ENCODE measurements around the gene HES5. TPM values are rescaled to one million over a fixed set of nuclear protein-coding genes. Genes with fewer than 3 reads are reported as not detected.

HES5 gene
- polyA plus RNA-seq, 12 donors: 0.11 to 1.0 (median 0.48) TPM; not detected in 3

DNA sequence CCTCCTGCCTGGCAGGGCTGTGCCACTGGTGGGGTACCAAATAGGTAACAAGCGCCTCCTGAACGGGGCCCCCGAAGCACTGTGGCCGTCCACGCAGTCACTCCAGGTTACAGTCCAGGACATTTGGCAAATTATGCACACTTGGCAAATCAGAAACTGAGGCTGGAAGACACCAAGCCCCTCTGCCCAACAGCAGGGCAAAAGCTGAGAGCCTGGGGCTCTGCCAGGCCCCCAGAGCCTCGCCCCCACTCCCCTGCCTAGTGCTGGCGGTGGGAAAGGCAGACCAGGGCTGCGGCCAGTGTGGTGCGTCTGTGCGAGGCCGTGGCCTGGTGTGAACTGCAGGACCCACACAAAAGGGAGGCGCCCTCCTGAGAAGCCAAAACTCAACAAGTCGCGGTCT lies 13.1 kb downstream of the HES5 start:
- DNase-seq: no peak

DNA sequence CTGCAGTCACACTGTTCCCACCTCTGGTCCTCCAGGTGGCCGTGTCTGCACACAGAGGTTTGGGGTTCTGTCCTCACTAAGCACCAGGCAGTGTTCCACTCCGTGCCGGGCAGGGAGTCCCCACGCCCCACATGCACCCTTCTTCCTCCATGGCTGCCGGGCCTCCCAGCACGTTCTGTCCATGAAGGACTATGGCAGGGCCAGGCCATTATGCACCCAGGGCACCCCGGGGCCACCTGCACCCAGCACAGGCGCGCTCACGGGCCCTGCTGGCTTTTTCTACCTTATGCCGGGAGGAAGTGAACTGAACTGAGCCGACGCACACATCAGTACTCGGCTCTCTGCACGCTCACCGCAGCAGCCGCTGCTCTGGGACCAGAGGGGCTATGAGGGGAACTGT lies 13.9 kb downstream of the HES5 start:
- no peak for DNase-seq

DNA sequence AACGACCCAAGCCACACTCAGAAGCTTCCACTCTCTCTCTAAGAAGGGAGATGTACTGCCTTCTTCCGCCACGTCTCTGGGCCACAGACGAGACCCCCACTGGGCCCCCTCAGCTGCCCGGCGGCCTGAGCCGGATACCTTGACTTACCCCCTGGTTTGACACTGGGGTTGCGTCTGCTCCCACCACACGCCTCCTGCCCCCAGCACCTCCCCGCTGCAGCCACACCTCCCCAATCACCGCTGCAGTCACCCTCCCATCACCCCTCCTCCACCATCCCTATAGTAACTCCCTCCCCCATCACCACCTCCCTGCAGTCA lies 14.3 kb downstream of the HES5 start:
- no peak for DNase-seq

DNA sequence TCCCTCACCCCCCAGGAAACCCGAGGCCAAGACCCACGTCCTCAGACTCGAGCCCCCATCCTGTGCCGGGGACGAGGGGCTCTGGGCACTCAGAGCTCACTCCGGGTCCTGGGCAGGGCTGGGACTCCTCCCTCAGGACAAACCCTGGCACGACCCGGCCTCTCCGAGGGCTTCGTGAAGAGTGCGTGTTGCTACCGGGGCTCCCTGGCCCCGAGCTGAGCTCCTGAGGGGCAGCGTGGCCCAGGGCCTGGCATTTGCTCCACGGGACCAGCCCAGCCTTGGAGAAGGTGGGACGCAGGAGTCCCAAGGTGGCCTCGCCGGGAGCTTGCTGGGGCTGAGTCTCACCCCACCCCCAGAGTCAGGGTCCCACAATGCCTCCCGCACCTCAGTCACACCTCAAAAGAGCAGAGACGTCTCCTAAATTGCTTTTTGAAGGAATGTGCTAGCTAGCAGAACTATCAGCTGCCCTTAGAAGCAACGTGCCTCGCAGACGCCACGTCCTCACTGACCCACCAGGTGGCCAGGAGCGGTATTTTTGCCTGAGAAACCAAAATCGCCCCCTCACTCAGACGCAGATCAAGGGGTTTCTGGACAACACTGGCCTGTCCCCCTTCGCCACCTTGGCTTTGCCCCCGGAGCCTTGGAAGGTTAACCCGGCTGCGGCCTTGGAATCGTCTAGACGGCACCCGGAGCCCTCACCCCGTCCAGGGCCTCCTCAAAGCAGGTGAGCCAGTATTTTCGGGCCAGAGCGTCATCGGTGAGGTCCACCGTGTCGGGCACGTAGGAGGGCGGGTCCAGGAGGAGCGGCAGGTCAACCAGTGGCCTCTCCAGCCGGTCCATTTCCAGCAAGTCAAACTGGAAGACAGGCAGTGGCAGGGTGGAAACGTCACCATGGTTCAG lies 14.9 kb downstream of the HES5 start:
- DNase-seq: no peak

DNA sequence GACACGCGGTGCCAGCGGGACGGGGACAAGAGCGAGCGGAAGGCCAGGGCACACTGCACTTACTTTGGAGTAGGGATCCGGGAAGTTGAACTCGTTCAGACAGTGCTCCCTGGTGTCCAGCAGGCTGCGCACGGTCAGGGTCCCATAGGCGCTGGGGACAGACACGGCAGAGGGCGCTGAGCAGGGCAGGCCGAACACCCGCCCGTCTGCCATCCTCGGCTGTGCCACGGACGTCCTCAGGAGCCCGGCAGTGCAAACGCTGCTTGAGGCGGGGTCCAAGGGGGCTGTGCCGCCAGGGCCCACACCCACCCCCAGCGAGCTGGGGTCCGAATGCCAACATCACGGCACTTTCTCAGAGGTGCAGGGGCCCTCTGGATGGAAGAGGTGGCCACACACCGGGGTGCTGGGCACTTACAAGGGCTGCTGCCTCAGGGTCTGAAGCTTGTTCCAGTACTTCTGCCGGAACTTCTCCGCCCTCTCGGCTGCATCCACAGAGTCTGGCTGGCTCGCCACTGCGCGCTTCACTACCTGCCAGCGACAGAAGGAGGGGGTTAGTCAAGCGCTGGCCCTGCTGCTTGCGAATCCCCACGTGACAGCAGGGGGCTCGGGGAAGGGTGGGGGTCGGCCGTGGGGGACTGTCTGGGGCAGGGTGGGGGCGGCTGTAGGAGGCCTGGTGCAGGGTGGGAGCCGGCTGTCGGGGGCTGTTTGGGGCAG lies 16.0 kb downstream of the HES5 start:
- DNase-seq: no peak

DNA sequence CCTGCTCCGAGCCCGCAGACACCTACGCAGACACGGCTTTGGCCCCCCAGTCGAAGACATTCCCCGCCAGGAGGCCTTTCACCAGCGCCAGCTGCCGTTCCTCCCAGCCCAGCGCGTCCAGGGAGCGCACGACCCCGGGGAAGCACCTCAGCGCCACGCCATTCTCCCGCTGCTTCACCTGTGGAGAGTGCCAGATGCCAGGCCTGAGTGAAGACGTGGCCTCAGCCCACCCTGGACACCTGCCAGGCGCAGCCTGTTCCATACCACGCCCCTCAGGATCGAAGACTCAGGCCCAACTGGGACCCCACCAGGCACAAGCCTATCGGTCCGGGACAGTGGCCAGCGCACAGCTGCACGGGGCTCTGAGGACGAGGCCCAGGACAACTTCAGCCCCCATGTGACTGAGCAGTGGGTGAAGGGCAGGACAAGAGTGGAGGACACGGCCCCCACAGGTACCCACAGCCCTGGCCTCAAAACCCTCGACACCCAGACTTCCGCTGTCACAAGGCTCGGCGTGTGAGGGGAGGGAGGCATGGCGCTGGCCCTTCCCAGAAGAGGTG lies 17.1 kb downstream of the HES5 start:
- no peak for DNase-seq

DNA sequence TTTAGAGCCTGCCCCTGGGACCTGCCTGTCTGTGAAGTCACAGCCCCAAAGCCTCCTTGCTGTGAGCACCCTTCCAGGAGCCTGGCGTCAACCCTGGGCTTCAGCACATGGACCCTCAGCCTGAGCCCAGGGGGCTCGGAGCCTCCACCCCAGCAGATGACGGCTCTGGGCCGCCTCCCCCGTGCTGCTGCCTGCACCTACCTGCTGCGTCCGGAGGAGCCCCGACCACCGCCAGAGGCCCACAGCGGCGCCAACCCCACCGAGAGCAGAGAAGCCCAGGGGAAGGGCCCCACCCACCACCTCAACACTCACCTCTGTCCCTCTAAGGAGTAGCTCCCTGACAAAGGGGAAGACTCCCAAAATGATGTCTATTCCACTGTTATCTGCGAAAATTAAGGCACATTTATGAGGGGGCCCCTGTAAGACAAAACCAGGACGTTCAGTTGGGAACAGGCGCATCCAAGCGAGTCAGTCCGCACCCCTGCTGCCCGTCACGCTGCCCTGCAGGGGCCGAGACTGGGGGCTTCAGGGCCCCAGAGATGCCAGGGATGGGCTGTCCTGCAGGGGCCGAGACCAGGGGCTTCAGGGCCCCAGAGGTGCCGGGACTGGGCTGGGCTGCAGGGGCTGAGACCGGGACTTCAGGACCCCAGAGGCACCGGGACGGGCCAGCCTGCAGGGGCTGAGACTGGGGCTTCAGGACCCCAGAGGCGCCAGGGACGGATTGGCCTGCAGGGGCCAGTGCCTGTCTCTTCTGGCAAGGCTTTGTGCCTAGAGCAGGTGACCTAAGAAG lies 19.5 kb downstream of the HES5 start:
- DNase-seq: no peak

DNA sequence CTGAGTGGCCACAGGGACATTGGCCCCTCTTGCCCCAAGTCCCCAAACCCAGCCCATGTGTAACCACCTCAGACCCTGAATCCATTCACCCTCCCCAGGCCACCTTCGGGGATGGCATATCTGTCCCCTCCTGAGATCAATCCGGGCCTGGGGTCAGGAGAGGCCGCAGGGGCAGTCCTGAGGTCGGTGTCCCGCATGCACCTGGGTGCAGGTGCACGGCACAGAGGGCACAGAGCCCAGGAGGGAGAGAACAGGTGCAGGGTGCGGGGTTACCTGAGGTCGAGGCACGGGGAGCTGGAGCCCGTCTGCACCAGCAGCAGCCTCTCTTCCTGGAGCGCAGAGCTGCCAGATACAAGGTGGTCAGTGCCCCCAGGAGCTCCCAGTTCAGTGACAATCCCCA lies 20.5 kb downstream of the HES5 start:
- DNase-seq: no peak

DNA sequence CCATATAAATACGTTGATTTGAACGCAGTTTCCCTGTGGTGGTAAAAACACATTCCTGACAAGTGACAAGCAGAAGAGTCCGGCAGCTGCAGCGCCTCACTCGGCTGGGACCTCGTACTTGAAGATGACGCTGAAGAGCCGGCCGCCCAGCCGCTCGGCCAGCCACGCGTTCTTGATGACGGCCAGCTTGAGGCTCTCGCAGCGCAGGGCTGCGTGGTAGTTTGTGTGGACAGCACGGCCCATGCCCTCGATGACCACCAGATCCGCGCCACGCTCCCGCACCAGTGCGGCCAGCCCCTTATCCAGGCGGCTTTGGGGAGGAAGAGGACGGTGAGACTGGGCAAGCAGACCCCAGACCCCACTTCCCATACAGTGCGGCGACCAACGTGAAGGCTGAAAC lies 21.3 kb downstream of the HES5 start:
- DNase-seq: no peak

DNA sequence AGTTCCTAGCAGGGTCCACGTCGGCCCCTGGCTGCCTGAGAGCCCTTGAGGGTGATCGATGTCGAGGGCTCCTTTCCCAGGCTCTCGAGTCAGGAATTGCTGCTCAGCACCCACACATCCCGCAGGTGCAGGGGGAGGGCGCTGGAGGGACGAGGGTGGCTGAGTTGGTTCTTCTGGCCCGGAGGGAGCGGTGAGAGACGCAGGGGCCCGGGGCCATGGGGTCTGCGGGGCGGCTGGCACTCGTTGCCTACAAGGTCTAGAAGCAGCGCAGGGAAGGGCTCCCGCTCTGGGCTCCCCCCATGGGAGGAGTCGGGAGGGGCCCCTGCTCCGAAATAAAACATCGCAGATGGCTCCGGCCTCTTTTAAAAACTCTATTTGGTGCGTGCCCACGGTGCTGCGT lies 21.9 kb downstream of the HES5 start:
- no peak for DNase-seq

DNA sequence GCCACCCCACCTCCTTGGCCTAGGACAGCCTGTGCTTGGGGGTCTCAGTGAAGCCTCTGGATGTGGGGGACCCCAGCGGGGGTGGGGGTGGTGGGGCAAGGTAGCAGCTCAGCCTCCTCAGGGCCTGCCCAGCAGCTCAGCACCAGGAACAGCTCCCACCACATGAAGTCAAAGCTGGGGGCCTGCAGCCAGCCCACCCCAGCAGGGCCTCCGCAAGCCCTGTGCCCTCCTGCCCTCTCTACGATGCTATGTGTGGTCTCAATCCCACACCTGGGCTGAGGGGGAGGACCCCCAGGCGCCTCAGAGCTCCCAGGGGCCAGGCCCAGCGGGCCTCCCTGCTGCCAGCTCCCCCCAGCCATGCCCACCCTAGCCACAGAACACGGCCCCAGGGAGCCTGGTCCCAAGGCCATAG lies 22.3 kb downstream of the HES5 start:
- DNase-seq: no peak

DNA sequence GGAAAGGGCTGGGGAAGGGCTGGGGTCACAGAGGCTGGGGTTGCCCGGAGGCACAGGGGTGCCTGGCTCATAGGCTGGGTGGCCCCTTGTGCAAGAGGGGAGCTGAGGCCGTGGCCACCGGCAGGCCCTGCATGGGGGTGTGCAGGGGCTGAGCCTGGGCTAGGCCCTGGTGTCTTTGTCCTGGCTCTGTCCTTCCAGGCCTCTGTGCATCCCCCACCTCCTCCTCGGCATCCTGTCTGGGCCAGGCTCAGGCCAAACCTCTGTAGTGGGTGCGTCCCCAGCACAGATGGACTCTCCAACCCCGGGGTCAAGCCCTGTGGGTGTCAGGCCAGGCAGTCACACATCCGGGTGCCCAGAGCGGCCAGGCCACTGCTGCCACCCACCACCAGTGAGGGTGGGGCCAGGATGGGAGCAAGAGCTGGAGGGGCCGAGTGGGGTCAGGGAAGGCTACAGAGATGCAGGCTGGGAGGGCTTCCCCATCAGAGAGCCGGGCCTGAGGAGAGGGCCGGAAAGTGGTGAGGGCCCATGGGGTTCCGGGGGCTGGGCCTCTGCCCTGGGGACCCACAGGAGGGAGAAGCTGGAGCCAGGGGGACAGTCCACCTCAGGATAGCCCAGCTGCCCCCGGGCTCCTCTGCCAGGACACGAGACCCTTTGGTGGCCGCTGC lies 23.0 kb downstream of the HES5 start:
- DNase-seq: no peak

DNA sequence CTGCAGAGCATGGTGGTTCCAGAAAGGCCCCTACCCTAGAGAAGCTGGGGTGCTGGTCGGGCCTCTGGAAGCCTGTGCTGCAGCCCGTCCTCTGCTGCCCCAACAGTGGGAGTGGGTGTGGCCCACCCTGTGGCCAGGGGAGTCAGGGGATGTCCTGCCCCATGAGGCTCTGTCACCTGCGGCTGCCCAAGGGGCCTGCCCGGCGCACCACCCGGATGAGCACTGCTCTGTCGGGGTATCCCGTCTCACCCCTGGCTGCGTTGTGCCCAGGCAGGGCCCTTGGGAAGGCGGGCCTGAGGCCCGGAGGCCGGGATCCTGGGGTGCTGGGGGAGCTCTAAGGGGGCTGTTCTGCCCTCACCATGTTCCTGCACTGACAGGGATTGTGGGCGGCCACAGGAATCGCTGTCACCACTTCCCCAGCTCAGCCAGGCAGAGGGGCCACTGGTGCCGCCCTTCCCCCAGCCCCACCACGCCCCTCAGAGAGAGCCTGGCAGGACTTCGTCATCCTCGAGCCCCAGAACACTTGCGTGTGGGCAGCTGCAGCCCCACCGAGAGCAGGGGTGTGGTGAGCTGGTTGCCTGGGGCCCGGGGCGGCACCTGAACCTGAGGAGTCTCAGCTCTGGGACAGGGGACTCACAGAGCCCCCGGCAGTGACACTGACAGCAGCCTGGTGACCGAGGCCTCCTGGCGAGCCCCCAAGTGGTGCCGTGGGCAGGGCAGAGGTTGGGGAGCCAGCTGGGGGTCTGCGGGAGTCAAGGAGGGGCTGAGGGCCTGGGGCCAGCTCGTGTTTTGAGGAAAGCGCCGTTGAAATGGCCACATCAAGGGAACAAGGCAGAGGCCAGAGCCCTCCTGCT lies 23.8 kb downstream of the HES5 start:
- DNase-seq: no peak

DNA sequence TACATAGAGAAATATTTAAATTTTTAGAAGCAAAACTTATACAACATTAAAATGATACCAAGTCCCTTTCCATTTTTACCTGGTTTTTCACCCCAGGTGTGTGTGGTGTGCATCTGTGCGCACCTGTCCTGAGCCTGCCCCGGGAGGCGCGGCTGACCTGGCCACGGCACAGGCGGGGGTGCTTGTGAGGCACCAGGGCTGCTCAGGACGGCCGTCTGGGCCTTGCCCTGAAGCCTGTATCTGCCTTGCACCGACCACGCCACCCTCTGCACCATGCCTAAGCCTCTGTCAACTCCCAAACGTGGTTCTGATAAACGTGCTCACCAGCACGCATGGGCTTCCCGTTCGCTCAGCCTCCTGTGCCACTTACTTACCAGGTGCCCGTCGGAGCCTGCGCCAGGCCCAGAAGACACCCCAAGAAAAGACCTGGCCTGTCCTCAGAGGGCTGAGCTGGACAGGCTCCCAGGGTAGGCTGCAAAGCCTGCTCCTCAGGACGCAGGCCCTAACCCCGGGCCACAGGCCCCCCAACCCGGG lies 24.5 kb downstream of the HES5 start:
- no peak for DNase-seq

DNA sequence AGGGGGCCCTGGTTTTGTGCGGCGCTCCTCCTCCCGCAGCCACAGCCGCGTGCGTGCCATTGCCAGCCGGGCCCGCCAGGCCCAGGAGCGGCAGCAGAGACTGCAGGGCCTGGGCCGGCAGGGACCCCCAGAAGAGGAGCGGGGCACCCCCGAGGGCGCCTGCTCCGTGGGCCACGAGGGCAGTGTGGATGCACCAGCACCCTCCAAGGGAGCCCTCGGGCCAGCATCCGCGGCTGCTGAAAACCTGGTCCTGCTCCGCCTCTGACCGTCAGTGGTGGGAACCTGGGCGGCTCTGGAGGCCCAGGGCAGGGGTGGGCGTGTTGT lies 25.2 kb downstream of the HES5 start:
- DNase-seq: no peak

DNA sequence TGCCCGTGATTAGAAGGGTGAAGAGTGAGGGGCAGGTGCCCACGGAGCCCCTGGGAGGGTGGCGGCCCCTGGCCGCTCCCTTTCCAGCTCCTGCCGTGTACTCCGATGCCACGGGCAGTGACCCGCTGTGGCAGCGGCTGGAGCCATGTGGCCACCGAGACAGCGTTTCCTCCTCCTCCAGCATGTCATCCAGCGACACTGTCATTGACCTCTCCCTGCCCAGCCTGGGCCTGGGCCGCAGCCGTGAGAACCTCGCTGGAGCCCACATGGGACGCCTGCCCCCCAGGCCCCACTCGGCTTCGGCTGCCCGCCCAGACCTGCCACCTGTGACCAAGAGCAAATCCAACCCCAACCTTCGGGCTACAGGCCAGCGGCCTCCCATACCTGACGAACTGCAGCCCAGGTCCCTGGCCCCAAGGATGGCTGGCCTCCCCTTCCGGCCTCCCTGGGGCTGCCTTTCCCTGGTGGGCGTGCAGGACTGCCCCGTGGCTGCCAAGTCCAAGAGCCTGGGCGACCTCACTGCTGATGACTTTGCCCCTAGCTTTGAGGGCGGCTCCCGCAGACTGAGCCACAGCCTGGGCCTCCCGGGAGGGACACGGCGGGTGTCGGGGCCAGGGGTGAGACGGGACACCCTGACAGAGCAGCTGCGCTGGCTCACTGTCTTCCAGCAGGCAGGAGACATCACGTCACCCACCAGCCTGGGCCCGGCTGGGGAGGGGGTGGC lies 25.7 kb downstream of the HES5 start:
- no peak for DNase-seq

DNA sequence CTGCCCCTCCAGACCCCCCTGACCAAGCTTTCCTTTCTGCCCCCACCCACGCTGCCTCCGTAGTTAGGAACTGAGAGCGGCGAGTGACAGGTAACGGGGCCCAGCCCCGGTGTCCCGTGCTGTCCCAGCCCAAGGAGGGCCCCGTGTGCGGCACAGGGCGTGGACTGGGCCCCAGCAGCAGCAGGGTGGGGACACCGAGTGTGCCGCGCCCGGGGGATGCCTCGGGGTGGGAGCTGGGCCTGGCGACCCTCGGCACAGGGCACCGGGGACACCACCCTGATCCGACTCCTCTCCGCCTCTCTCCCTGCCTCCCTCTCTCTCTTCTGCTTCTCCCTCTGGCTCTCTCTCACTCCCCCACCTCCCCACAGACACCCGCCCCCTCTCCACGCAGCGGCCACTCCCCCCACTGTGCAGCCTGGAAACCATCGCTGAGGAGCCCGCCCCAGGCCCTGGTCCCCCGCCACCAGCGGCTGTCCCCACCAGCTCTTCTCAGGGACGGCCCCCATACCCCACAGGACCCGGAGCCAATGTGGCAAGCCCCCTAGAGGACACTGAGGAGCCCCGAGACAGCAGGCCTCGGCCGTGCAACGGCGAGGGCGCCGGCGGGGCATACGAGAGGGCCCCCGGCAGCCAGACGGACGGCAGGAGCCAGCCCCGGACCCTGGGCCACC lies 26.4 kb downstream of the HES5 start:
- no peak for DNase-seq

DNA sequence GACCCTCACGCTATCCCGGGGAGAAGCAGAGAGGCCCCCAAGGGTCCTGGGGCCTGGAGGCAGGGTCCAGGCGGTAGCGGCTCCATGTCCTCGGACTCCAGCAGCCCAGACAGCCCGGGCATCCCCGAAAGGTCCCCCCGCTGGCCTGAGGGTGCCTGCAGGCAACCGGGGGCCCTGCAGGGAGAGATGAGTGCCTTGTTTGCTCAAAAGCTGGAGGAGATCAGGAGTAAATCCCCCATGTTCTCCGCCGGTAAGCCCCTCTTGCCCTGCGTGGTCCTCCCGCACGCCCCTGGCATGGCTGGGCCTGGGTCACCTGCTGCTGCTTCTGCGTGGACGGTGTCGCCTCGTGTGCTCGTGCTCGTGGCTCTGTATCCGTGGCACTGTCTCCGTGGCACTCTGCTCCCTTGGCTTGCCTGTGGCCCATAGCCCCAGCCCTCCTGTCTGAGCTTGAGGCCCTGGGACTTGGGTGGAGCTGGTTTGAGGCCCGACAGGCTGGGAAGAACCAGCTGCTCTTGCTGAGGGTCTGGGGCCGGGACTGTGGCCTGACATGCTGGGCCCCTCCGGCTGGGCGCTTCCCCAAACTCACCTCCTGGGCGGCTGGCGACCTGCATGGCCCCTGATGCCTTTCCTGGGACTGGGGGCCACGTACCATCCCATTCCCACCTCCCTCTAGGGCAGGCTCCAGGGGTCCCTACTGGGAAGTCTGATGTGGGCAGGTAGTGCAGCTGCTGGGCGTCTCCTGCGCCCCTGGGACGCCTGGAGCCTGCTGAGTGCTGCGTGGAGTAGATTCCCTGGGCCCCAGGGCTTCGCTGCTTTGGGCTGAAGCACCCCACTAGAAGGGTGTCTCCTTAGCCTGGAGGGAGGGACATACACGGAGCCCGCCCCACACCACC lies 27.2 kb downstream of the HES5 start:
- no peak for DNase-seq

All from muscle of arm (tissue), 12 donors.